SH-SY5Y (cell line): ENCODE measurements around the gene ELP5.

Experiments used
- GATA2 ChIP-seq: IDR thresholded peaks from 2 replicates; pipeline ENCODE4 v1.6.1; 2011; ENCODE audit warnings: mild to moderate bottlenecking, low read depth, low read length
- GATA3 ChIP-seq: IDR thresholded peaks from 2 replicates; pipeline ENCODE4 v1.6.1; 2011; ENCODE audit warnings: low read depth, mild to moderate bottlenecking, low read length, moderate library complexity

The ELP5 gene

DNA sequence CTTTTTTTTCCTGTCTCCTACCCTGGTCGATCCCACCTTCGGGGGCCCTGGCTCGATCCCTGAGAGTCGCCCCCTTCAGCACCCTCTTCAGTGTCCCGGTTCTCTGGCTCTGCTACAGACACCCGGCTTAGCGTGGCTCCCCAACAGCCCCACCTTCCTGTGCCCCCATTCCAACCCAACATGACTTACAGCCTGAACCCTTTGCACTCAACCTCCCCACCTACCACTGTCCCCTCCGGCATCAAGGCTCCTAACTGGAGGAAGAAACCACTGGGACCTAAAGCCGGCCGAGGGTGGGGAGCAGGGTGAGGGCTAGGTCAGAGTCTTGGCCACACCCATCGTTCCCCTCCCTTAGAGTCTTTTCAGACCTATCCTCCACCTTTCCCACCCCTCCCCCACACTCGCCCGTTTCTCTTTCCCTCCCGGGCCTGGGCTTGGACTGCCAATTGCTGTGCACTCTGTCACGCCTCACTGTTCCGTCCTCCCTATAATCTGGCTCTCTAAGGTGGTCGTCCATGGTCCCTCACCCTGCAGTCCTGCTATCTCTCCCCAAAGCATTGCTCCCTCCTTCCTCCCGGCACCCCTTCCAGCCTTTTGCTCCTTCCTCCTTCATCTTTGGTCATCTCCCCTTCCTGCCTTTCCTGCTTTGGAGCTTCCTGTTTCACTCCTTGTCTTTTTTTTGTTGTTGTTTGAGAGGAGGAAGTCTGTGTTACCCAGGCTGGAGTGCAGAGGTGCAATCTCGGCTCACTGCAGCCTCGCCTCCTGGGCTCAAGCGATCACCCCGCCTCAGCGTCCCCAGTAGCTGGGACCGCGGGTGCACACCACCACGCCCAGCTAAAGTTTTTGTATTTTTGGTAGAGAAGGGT, 11.2 kb downstream of the ELP5 start:
- TF ChIP-seq GATA2, result no peak
- no peak for TF ChIP-seq GATA3

DNA sequence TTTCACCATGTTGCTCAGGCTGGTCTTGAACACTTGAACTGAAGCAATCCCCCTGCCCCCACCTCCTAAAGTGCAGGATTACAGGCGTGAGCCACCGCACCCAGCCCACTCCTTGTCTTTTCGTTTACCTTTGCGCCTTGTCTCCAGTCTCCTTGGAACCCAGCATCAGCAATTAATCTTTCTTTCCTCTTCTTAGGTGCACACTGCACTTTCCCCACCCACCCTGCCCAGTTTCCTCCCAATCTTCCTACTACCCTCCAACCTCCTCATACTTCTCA, 11.7 kb downstream of the ELP5 start:
- no peak for TF ChIP-seq GATA3
- no peak for TF ChIP-seq GATA2

DNA sequence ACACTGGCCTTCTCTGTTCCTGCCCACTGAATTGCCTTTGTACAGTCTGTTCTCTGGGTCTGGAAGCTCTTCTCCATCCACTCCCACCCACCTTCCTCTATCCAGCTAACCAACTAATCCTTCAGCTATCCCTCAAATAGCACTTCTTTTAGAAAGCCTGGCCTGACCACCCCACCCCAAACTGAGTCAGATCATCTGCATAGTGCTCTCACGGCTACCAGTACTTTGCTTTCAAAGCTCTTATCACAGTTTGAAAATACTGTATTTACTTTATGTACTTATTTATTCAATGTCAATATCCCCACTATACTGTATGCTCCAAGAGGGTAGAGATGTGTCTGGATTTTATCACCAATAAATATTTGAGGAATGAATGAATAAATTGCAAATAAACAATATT, 14.8 kb downstream of the ELP5 start:
- TF ChIP-seq GATA3, result no peak
- TF ChIP-seq GATA2, result no peak

DNA sequence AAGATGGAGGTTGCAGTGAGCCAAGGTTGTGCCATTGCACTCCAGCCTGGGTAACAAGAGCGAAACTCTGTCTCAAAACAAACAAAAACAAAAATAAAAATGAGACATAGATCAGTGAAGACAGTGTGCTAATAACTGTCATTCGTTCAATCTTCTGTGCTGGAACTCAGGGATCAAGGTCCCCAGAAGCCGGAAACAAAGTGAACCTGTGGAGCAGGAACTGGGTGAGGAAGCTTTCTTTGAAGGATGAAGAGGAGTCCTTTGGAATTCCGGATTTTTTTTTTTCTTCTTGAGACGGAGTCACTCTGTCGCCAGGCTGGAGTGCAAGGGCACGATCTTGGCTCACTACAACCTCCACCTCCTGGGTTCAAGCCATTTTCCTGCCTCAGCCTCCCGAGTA, 27.4 kb downstream of the ELP5 start:
- TF ChIP-seq GATA2 (no peak), GATA3 (no peak)

DNA sequence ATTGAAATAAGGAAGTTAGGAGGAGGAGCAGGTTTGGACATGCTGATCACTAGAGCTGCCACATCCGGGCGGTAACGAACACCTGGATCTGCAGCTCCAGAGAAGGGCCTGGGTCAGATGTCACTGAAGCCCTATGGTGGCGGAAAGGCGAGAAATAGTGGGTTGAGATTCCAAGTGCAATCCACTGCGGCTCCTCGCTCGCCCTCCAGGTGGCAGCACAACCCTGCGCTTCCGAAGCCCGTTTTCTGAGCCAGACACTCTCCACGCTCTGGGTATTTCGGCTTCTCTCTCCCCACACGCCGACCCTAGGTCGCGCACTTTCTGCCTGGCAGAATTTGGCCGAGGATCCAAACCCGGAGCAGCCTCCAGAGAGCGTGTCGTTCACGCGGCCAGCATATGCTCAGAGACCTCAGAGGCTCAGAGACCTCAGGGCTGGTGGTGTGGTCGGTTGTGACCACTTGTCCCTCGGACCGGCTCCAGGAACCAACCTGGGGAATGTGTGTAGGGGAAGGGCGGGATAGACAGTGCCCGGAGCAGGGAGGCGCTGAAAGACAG, 28.6 kb downstream of the ELP5 start:
- TF ChIP-seq GATA3, result no peak

DNA sequence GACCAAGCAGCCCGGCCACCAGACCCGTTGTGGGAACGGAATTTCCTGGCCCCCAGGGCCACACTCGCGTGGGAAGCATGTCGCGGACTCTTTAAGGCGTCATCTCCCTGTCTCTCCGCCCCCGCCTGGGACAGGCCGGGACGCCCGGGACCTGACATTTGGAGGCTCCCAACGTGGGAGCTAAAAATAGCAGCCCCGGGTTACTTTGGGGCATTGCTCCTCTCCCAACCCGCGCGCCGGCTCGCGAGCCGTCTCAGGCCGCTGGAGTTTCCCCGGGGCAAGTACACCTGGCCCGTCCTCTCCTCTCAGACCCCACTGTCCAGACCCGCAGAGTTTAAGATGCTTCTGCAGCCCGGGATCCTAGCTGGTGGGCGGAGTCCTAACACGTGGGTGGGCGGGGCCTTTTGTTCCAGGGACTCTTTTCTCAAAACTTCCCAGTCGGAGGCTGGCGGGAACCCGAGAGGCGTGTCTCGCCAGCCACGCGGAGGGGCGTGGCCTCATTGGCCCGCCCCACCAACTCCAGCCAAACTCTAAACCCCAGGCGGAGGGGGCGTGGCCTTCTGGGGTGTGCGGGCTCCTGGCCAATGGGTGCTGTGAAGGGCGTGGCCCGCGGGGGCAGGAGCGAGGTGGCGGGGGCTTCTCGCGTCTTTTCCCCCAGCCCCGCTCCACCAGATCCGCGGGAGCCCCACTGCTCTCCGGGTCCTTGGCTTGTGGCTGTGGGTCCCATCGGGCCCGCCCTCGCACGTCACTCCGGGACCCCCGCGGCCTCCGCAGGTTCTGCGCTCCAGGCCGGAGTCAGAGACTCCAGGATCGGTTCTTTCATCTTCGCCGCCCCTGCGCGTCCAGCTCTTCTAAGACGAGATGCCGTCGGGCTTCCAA, 29.3 kb downstream of the ELP5 start, which contains the start of gene SLC2A4:
Gene SLC2A4, plus strand, starts transcription at position 645 of the 879 bp plus-strand sequence. Its CDS starts 217 bp downstream, at position 862.
- TF ChIP-seq GATA2, result no peak
- no peak for TF ChIP-seq GATA3

DNA sequence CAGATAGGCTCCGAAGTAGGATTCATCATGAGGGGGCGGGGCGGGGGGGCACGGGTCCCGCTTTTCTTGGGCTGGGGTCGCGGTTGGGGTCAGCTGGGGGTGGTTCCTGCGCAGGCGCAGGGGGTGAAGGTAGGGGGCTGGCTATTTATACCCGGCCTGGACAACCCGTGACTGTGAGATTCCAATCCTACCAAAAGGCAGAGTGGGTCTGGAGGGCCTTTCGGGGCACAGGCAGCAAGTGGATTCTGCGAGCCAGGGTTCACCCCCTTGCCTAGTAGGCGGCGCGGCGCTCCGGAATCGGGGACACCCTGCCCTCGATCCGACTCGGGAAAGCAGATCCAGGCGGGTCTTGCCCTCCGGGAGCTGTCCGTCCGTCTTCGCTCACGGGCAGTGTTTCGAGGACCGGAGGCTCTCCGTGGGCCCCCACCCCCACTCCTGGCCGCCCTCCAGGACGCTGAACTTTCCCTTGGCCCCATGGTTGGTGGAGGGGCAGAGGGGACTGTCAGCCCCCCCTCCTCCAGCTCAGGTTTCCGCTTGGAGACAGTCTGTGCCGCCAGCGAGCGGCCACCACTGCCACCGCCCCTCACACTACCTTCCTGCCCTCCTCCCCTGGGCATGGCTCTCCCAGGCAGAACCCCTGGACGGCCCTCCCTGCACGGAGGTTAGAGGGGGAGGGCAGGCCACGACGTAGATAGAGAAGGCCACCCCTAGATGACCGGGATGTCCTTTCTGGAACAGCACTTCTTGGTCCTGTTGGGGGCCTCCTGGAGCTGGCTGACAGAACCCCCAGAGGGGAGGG, 30.1 kb downstream of the ELP5 start:
- TF ChIP-seq GATA2 (no peak), GATA3 (no peak)

DNA sequence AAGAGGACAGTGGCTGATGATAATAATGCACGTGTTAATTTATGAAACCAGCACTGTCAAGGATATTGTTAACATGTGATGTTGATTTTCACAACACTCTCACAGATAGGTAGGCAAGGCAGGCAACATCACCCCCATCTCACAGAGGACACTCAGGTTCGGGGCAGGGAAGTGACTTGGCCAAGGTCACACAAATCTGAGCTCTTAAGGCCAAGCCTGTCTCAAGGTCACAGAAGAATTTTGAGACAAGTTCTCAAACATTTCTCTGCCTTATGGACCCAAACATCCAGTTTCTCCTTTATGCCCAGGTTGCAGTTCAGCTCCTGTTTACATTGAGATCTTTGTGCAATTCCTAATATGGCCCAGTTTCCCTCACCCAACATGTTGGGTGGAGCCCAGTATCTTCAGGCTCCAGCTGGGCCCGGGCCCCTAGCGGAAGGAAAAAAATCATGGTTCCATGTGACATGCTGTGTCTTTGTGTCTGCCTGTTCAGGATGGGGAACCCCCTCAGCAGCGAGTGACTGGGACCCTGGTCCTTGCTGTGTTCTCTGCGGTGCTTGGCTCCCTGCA, 30.8 kb downstream of the ELP5 start:
- TF ChIP-seq GATA3 (no peak), GATA2 (no peak)

DNA sequence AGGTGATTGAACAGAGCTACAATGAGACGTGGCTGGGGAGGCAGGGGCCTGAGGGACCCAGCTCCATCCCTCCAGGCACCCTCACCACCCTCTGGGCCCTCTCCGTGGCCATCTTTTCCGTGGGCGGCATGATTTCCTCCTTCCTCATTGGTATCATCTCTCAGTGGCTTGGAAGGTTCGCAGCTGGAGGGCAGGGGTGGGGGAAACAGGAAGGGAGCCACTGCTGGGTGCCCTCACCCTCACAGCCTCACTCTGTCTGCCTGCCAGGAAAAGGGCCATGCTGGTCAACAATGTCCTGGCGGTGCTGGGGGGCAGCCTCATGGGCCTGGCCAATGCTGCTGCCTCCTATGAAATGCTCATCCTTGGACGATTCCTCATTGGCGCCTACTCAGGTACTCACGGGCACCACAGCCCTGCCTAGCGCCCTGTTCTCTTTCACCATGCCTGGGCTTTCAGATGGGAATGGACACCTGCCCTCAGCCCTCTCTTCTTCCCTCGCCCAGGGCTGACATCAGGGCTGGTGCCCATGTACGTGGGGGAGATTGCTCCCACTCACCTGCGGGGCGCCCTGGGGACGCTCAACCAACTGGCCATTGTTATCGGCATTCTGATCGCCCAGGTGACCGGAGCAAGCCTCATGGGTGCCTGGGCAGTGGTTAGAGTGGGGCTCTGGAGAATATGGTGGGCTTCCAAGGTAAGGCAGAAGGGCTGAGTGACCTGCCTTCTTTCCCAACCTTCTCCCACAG, 31.6 kb downstream of the ELP5 start:
- TF ChIP-seq GATA2 (no peak), GATA3 (no peak)

DNA sequence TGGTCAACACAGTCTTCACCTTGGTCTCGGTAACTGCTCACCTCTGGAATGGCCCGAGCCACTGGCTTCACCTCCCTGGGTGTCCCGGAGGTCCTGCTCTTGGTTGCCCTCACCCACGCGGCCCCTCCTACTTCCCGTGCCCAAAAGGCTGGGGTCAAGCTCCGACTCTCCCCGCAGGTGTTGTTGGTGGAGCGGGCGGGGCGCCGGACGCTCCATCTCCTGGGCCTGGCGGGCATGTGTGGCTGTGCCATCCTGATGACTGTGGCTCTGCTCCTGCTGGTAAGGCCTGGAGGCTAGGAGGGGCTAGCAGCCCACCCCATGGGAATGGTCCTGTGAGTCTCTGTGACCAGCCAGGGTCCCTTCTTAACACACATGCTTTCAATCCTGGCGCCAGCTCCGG, 32.9 kb downstream of the ELP5 start:
- TF ChIP-seq GATA2 (no peak), GATA3 (no peak)

DNA sequence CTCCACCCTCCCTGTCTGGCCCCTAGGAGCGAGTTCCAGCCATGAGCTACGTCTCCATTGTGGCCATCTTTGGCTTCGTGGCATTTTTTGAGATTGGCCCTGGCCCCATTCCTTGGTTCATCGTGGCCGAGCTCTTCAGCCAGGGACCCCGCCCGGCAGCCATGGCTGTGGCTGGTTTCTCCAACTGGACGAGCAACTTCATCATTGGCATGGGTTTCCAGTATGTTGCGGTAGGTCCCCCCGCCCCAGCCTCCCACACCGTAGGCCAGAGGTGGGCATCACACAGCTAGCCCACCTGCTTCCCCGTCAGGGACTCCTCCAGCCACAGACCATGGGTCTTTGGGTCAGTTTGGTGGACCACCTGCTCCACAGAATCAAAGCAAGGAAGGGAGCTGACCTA, 33.7 kb downstream of the ELP5 start:
- TF ChIP-seq GATA2 (no peak), GATA3 (no peak)

DNA sequence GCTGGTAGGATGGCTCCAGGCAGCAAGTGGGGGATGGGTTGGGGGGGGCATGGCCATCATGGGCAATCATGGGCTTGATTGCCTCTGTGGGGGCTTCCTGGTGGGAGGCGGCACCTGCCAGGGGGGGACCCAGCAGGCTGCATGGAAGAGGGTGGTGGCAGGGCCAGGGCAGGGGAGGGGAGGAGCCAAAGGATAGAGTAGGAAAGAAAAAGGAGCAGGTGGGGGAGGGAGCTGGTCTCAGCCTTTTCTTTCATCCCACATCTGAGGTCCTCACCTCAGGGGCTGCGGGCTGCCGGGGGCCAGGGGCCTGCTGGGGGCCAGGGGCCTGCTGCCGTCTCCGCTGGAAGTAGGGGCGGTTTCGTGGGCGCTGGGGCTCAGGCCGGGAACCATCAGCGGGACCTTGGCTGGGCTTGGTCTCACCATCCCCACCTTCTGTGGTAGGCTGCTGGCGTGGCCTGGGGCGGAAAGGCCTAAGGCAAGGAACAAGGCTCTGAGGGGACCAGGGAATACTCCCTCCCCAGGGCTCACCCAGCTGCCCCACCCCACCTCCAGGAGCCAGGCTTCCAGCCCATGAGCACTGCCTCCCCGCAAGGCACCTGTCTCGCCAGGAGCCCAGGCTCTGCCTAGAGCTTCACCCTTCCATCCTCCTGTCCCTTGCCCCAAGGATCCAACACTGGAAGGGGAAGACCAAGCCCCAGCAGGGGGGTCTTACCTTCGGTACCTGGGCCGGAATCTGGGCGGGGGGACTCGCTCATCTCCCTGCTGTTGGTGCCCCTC, 37.4 kb downstream of the ELP5 start:
- TF ChIP-seq GATA3 (no peak), GATA2 (no peak)

DNA sequence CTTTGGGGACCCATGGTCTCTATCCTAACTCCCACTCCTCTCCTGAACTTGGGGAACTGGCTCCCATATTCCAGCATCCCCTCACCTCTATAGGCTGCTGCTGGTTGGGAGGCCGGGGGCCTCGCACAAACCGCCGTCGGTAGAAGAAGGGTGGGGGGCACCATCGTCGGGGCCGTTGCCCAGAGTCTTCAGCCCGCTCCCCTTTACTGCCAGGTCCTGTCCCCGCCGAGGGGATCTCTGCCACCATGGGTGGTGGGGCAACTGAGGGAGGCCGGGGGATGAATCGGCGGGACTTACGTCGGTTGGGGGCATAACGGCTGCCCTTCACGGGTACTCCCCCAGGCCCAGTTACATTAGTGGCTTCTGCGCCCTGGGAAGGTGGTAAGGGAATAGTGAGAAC, 38.2 kb downstream of the ELP5 start:
- TF ChIP-seq GATA3 (no peak), GATA2 (no peak)
